HG02571 (cell line): ENCODE measurements around the gene SIGLEC14.

Experiments
- ATAC-seq: cut with Tn5 transposase; IDR thresholded peaks from one replicate; pipeline ENCODE4 v1.9.1; 2021; ENCODE audit warnings: mild to moderate bottlenecking, moderate library complexity; ENCODE audit not compliant: unreplicated experiment

SIGLEC14 gene

GRCh38 chr19:51626675-51627074 is 19.9 kb downstream of the SIGLEC14 start:
- no peak for ATAC-seq

GRCh38 chr19:51621178-51621577 is 25.4 kb downstream of the SIGLEC14 start:
- ATAC-seq, result no peak

- ATAC-seq, result no peak
Observed at GRCh38 chr19:51615991-51616390, 30.6 kb downstream of the SIGLEC14 start.

- no peak for ATAC-seq
Observed at GRCh38 chr19:51614789-51615188, 31.8 kb downstream of the SIGLEC14 start.

GRCh38 chr19:51610576-51610975 is 36.0 kb downstream of the SIGLEC14 start:
- ATAC-seq, result no peak

- no peak for ATAC-seq
Observed at GRCh38 chr19:51607920-51608562, 38.6 kb downstream of the SIGLEC14 start.

- peak; percentile 91 for ATAC-seq
Observed at GRCh38 chr19:51607077-51607476, 39.5 kb downstream of the SIGLEC14 start.

GRCh38 chr19:51602189-51602854 is 44.3 kb downstream of the SIGLEC14 start:
- no peak for ATAC-seq

GRCh38 chr19:51600940-51601580 is 45.6 kb downstream of the SIGLEC14 start:
- ATAC-seq, result no peak

GRCh38 chr19:51599084-51599483 is 47.5 kb downstream of the SIGLEC14 start:
- ATAC-seq, result no peak

- no peak for ATAC-seq
Observed at GRCh38 chr19:51598159-51598915, 48.3 kb downstream of the SIGLEC14 start.

- ATAC-seq, result no peak
Observed at GRCh38 chr19:51595190-51596175, 51.1 kb downstream of the SIGLEC14 start.

- ATAC-seq, result no peak
Observed at GRCh38 chr19:51594774-51595109, 51.9 kb downstream of the SIGLEC14 start.

GRCh38 chr19:51593969-51594773 is 52.5 kb downstream of the SIGLEC14 start:
- peak; percentile 95 for ATAC-seq

- ATAC-seq, result no peak
Observed at GRCh38 chr19:51593138-51593890, 53.3 kb downstream of the SIGLEC14 start.
